ENCODE measurements around the gene SH3GL3.

DNA sequence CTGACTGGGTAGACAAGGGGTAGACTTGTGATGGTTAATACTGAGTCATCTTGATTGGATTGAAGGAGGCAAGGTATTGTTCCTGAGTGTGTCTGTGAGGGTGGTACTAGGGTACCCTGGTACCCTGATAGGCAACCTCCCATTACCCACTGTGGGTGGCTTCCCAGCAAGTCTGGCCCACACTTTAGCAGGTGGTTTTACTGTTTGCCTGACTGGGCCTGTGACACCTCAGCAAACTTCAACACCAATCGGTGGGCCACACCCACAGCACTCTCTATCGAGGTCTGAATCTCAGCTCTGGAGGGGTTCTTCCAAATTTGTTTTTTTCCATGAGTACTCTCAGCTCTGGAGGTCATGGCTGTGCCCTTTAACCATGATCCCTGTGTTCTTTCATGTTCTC, 24.6 kb upstream of the SH3GL3 start:
- TF ChIP-seq, protein P1, sequence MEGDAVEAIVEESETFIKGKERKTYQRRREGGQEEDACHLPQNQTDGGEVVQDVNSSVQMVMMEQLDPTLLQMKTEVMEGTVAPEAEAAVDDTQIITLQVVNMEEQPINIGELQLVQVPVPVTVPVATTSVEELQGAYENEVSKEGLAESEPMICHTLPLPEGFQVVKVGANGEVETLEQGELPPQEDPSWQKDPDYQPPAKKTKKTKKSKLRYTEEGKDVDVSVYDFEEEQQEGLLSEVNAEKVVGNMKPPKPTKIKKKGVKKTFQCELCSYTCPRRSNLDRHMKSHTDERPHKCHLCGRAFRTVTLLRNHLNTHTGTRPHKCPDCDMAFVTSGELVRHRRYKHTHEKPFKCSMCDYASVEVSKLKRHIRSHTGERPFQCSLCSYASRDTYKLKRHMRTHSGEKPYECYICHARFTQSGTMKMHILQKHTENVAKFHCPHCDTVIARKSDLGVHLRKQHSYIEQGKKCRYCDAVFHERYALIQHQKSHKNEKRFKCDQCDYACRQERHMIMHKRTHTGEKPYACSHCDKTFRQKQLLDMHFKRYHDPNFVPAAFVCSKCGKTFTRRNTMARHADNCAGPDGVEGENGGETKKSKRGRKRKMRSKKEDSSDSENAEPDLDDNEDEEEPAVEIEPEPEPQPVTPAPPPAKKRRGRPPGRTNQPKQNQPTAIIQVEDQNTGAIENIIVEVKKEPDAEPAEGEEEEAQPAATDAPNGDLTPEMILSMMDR (IDR thresholded peaks at IDR 0.05), result no peak
- TF ChIP-seq, protein P2, sequence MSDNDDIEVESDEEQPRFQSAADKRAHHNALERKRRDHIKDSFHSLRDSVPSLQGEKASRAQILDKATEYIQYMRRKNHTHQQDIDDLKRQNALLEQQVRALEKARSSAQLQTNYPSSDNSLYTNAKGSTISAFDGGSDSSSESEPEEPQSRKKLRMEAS (IDR thresholded peaks at IDR 0.05; ENCODE audit: low read depth), result no peak
- TF ChIP-seq, protein P3, sequence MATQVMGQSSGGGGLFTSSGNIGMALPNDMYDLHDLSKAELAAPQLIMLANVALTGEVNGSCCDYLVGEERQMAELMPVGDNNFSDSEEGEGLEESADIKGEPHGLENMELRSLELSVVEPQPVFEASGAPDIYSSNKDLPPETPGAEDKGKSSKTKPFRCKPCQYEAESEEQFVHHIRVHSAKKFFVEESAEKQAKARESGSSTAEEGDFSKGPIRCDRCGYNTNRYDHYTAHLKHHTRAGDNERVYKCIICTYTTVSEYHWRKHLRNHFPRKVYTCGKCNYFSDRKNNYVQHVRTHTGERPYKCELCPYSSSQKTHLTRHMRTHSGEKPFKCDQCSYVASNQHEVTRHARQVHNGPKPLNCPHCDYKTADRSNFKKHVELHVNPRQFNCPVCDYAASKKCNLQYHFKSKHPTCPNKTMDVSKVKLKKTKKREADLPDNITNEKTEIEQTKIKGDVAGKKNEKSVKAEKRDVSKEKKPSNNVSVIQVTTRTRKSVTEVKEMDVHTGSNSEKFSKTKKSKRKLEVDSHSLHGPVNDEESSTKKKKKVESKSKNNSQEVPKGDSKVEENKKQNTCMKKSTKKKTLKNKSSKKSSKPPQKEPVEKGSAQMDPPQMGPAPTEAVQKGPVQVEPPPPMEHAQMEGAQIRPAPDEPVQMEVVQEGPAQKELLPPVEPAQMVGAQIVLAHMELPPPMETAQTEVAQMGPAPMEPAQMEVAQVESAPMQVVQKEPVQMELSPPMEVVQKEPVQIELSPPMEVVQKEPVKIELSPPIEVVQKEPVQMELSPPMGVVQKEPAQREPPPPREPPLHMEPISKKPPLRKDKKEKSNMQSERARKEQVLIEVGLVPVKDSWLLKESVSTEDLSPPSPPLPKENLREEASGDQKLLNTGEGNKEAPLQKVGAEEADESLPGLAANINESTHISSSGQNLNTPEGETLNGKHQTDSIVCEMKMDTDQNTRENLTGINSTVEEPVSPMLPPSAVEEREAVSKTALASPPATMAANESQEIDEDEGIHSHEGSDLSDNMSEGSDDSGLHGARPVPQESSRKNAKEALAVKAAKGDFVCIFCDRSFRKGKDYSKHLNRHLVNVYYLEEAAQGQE (IDR thresholded peaks at IDR 0.05; ENCODE audit: low read depth, low read length), result no peak
- TF ChIP-seq EZH2phosphoT487 (IDR thresholded peaks at IDR 0.05; ENCODE audit: borderline replicate concordance, low read depth) (no peak), RAD21 (IDR thresholded peaks at IDR 0.05; ENCODE audit: low read length) (no peak), GABPA (IDR thresholded peaks at IDR 0.05; ENCODE audit: low read depth) (no peak), NRF1 (IDR thresholded peaks at IDR 0.05; ENCODE audit: low read depth, low read length) (no peak), MEF2A (IDR thresholded peaks at IDR 0.05; ENCODE audit: borderline replicate concordance, low read depth) (no peak), RFX5 (IDR thresholded peaks at IDR 0.05; ENCODE audit: low read length) (no peak), TAF1 (IDR thresholded peaks at IDR 0.05; ENCODE audit: borderline replicate concordance, low read depth, low read length) (no peak), JUND (IDR thresholded peaks at IDR 0.05) (no peak), CHD2 (IDR thresholded peaks at IDR 0.05; ENCODE audit: low read length, partially characterized antibody) (no peak), TEAD4 (IDR thresholded peaks at IDR 0.05; ENCODE audit: borderline replicate concordance, insufficient read depth) (no peak), EP300 (IDR thresholded peaks at IDR 0.05; ENCODE audit: borderline replicate concordance in 1 of 2, low read depth in 1 of 2, low read length in 1 of 2) (no peak)

Measured in SK-N-SH (cell line).